GM12864 (cell line): ENCODE results near the gene SDF2.
"Not testable (repeated sequence)": the region's sequence is repeated elsewhere in the genome, so short reads cannot be mapped to it uniquely, and the experiment has no call there.

ENCODE experiments used
- DNase-seq: peaks from one replicate; pipeline ENCODE4 v3.0.0-alpha.2; 2011; ENCODE audit warnings: low read depth
- H3K4me3 ChIP-seq: 2 replicates; pipeline ENCODE4 v1.5.1; 2011; ENCODE audit warnings: mild to moderate bottlenecking, low read depth, low read length, control low read depth
- TF ChIP-seq, protein P1 (sequence below): IDR thresholded peaks from 2 replicates; pipeline ENCODE4 v1.5.1; 2011; ENCODE audit warnings: low read depth, mild to moderate bottlenecking, moderate library complexity, low read length, control low read depth, inconsistent platforms; ENCODE audit errors: missing control alignments

SDF2 gene

DNA sequence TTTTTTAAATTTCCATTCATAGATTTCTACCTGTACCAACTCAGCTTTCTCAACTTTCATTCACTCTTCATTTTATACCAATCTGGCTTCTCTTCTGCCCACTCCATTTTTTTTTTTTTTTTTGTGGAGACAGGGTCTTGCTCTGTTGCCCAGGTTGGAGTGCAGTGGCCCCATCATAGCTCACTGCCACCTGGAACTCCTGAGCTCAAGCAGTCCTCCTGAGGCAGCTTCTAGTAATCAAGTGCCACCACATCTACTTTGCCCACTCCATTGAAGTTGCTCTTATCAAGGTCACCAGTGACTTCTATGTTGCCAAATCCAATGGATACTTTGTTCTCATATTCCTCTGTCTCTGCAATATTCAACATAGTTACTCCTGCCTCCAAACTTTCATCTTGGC is 2.0 kb upstream of the SDF2 start:
- peak overlapping the region; percentile 74; the same call in 1 of the 2 replicates for H3K4me3 ChIP-seq
- TF ChIP-seq, protein P1, sequence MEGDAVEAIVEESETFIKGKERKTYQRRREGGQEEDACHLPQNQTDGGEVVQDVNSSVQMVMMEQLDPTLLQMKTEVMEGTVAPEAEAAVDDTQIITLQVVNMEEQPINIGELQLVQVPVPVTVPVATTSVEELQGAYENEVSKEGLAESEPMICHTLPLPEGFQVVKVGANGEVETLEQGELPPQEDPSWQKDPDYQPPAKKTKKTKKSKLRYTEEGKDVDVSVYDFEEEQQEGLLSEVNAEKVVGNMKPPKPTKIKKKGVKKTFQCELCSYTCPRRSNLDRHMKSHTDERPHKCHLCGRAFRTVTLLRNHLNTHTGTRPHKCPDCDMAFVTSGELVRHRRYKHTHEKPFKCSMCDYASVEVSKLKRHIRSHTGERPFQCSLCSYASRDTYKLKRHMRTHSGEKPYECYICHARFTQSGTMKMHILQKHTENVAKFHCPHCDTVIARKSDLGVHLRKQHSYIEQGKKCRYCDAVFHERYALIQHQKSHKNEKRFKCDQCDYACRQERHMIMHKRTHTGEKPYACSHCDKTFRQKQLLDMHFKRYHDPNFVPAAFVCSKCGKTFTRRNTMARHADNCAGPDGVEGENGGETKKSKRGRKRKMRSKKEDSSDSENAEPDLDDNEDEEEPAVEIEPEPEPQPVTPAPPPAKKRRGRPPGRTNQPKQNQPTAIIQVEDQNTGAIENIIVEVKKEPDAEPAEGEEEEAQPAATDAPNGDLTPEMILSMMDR = no peak
- DNase-seq = no peak

DNA sequence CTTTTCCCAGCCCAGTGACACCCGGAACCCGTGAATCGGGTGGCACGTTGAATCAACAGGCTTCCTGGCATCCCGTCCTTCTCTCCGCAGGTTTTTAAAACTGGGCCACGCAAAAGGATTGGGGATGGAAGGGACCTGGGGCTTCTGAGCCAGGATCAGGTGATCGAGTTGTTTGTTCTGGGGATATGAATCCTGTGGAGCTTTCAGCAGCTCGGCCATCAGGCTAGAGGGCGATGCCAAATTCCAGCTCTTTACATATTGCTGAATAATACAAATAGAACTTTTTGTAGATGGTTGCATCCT is 772 bp upstream of the SDF2 start:
- peak overlapping the region; percentile 74 for H3K4me3 ChIP-seq
- TF ChIP-seq, protein P1 = no peak
- no peak for DNase-seq

DNA sequence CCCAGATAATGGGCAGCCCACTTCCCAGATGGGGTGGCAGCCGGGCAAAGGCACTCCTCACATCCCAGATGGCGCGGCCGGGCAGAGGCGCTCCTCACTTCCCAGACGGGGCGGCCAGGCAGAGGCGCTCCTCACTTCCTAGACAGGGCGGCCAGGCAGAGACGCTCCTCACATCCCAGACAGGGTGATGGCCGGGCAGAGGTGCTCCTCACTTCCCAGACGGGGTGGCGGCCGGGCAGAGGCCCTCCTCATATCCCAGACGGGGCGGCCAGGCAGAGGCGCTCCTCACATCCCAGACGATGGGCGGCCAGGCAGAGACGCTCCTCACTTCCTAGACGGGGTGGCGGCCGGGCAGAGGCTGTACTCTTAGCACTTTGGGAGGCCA is 2.2 kb downstream of the SDF2 start:
- H3K4me3 ChIP-seq, DNase-seq: not testable (repeated sequence)

DNA sequence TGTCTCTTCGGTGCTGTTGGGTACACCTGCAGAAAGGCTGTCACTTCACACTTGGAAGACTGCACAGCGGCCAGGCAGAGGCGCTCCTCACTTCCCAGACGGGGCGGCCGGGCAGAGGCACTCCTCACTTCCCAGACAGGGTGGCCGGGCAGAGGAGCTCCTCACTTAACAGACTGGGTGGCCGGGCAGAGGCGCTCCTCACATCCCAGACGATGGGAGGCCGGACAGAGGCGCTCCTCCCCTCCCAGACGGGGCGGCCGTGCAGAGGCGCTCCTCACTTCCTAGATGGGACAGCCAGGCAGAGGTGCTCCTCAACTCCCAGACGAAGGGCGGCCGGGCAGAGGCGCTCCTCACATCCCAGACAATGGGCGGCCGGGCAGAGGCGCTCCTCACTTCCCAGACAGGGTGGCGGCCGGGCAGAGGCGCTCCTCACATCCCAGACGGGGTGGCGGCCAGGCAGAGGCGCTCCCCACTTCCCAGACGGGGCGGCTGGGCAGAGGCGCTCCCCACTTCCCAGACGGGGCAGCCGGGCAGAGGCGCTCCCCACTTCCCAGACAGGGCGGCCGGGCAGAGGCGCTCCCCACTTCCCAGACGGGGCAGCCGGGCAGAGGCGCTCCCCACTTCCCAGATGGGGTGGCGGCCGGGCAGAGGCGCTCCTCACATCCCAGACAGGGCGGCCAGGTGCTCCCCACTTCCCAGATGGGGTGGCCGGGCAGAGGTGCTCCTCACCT is 2.8 kb downstream of the SDF2 start:
- not testable (repeated sequence) for H3K4me3 ChIP-seq, DNase-seq

DNA sequence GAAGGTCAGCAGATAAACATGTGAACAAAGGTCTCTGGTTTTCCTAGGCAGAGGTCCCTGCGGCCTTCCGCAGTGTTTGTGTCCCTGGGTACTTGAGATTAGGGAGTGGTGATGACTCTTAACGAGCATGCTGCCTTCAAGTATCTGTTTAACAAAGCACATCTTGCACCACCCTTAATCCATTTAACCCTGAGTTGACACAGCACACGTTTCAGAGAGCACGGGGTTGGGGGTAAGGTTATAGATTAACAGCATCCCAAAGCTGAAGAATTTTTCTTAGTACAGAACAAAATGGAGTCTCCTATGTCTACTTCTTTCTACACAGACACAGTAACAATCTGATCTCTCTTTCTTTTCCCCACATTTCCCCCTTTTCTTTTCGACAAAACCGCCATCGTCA is 3.4 kb downstream of the SDF2 start:
- DNase-seq, H3K4me3 ChIP-seq: not testable (repeated sequence)

DNA sequence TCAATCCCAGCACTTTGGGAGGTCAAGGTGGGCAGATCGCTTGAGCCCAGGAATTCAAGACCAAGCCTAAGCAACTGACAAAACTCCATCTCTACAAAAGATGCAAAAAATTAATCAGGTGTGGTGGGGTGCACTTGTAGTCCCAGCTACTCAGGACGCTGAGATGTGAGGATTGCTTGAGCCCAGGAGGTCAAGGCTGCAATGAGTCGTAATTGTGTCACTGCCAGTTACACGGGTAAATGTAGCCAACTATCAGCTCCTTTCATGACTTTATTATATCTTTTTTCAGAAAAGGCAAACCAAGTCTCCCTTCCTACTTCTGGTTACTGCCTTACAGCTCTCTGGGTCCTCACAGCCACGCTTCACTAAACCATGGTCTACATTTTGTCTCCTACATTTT is 4.0 kb downstream of the SDF2 start:
- no peak for DNase-seq
- H3K4me3 ChIP-seq = no peak overlapping the region
- TF ChIP-seq, protein P1 = no peak

DNA sequence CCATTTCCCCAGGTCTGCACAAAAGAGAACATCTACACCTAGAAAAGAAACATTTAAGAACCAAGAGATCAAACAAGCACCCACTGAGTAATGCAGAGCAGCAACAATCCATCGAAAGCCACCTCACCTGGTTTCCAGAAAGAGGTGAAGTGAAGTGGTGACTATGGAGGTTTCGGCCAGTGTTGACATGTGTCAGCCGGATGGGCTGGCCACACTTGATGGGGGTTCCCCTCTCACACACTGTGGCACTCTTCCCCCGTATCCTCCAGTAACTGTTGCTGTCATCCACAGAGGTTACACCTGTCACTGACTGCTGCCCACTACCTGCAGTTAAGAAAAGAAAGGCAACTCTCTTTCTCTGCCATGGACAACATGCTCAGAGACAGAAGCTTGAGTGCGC is 6.5 kb downstream of the SDF2 start:
- DNase-seq = no peak
- TF ChIP-seq, protein P1 = no peak

DNA sequence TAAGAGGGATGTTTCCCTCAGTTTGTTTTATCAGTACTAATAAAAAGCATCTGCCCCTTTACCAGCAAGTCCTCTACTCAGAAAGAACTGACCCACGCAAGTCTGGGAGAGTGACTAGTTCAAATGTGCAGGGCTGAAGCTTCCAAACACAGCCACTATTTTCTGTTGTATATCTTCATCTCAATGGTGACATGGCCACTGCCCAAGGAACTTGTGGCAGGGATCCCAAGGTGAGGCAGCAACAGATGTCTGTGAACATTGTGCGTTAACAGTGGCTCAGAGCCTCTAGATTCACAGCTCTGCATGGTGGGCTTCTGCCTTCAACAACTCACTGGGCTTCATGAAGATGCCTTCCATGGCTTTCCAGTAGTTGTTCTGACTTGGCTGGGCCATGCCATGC is 13.0 kb downstream of the SDF2 start:
- H3K4me3 ChIP-seq = no peak overlapping the region
- TF ChIP-seq, protein P1 = no peak
- no peak for DNase-seq

More for the DNA sequence above, 6.5 kb downstream of the SDF2 start:
- no peak overlapping the region for H3K4me3 ChIP-seq
